Measurements from ENCODE around the gene HYLS1. TPM values are rescaled to one million over a fixed set of nuclear protein-coding genes. Genes with fewer than 3 reads are reported as not detected.

The HYLS1 gene
- total RNA-seq, 4 donors from 2014 or later: 0.80 to 6.4 (median 3.4) TPM; not detected in 1

- in situ Hi-C loops (cut with MboI; ENCODE audit: low pct_ligation_motif_present in 1 of 4, low pct_unique_long_range_greater_than_20kb in 1 of 4, low sequenced_read_pairs in 3 of 4) (no loop called here), intact Hi-C loops (cut with DNase I; ENCODE audit: low total_unique reads) (no loop called here)
- 82% methylated on average over 13 of the region's 14 CpGs; no CpG with 5 or more reads in 1 of the 2 donors for WGBS, 2 donors (ENCODE audit: low coverage in 1 of 2)
These were observed 59.4 kb downstream of the HYLS1 start for GRCh38 chr11:125946712-125947418.

DNA sequence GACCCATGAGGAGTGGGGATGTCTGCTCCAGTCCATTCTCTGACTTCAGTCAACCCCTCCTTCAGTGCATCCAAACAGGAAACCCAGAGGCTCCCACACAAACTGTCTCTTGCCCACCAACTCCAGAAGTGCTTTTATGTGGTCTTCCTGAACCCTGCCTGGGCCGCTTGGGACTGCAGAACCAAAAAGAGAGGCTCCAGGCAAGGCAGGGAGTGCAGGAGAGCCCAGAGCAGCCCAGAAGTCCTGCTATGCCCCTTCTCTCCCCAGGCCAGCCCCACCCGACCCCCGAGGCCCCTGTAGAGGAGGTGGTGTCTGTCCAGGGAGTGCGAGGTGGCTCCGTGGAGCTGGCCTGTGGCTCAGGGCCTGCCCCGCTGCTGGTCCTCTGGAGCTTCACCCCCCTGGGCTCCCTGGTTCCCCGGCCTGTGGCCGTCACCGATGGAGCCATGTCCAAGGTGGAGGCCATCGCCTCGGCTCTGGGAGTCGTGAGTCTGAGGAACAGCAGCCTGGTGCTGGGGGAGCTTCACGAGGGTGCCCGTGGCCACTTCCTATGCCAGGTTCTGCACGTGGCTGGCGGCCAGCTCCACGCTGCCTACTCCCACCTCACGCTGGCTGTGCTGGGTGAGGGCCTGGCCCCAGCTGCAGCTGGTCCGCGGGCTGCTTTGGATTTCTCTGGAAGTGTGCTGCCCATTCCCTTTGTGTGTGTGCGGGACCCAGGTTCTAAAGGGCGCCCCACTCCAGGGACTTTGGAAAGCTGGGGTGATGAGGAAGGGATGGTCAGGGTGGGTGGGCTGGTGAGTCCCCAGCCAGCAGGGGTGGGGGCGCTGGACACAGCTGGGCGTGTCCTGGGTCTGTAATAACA is 60.2 kb downstream of the HYLS1 start:
- intact Hi-C loops (cut with DNase I; ENCODE audit: low total_unique reads): no loop called here
- DNase-seq: no peak

More at GRCh38 chr11:125946712-125947418, 59.4 kb downstream of the HYLS1 start:
- Histone ChIP-seq H3K4me1 (peaks cover 8 to 10% (median 9%) of the 10 kb centered on the region in 4 donors), H3K27ac (no peak overlapping the region), H3K27me3 (no peaks in the 10 kb centered on the region), H3K4me3 (no peak overlapping the region), H3K9me3 (no peaks in the 10 kb centered on the region), H3K36me3 (no peaks in the 10 kb centered on the region)
- TF ChIP-seq, protein P1, sequence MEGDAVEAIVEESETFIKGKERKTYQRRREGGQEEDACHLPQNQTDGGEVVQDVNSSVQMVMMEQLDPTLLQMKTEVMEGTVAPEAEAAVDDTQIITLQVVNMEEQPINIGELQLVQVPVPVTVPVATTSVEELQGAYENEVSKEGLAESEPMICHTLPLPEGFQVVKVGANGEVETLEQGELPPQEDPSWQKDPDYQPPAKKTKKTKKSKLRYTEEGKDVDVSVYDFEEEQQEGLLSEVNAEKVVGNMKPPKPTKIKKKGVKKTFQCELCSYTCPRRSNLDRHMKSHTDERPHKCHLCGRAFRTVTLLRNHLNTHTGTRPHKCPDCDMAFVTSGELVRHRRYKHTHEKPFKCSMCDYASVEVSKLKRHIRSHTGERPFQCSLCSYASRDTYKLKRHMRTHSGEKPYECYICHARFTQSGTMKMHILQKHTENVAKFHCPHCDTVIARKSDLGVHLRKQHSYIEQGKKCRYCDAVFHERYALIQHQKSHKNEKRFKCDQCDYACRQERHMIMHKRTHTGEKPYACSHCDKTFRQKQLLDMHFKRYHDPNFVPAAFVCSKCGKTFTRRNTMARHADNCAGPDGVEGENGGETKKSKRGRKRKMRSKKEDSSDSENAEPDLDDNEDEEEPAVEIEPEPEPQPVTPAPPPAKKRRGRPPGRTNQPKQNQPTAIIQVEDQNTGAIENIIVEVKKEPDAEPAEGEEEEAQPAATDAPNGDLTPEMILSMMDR (IDR thresholded peaks at IDR 0.05): no peak
- TF ChIP-seq POLR2AphosphoS5 (IDR thresholded peaks at IDR 0.05) (no peak), EP300 (IDR thresholded peaks at IDR 0.05; ENCODE audit: low read depth) (no peak), POLR2A (IDR thresholded peaks at IDR 0.05) (no peak)
- no peak for DNase-seq

GRCh38 chr11:125948278-125949051 is 61.0 kb downstream of the HYLS1 start:
- H3K4me1 ChIP-seq: peaks cover 12 to 22% (median 21%) of the 10 kb centered on the region in 4 donors
- in situ Hi-C loops (cut with MboI; ENCODE audit: low pct_ligation_motif_present in 1 of 4, low pct_unique_long_range_greater_than_20kb in 1 of 4, low sequenced_read_pairs in 3 of 4) (no loop called here), intact Hi-C loops (cut with DNase I; ENCODE audit: low total_unique reads) (no loop called here)
- H3K27me3 ChIP-seq: no peaks in the 10 kb centered on the region
- H3K27ac ChIP-seq: no peak overlapping the region
- no peaks in the 10 kb centered on the region for H3K36me3 ChIP-seq
- TF ChIP-seq POLR2AphosphoS5 (IDR thresholded peaks at IDR 0.05) (no peak), POLR2A (IDR thresholded peaks at IDR 0.05) (no peak), EP300 (IDR thresholded peaks at IDR 0.05; ENCODE audit: low read depth) (no peak)
- TF ChIP-seq, protein P1 (IDR thresholded peaks at IDR 0.05): no peak
- WGBS, 2 donors (ENCODE audit: low coverage in 1 of 2): 78 to 80% methylated on average over 2 to 23 of the region's 23 CpGs
- H3K4me3 ChIP-seq: no peak overlapping the region
- H3K9me3 ChIP-seq: no peaks in the 10 kb centered on the region
- DNase-seq: no peak

More for the DNA sequence above, 60.2 kb downstream of the HYLS1 start:
- TF ChIP-seq POLR2AphosphoS5 (IDR thresholded peaks at IDR 0.05) (no peak), EP300 (IDR thresholded peaks at IDR 0.05; ENCODE audit: low read depth) (no peak), POLR2A (IDR thresholded peaks at IDR 0.05) (no peak)
- TF ChIP-seq, protein P1 (IDR thresholded peaks at IDR 0.05): no peak
- peaks cover 8 to 14% (median 14%) of the 10 kb centered on the region in 4 donors for H3K4me1 ChIP-seq
- H3K27ac ChIP-seq: no peak overlapping the region
- H3K9me3 ChIP-seq: no peaks in the 10 kb centered on the region
- no peaks in the 10 kb centered on the region for H3K36me3 ChIP-seq
- in situ Hi-C loops (cut with MboI; ENCODE audit: low pct_ligation_motif_present in 1 of 4, low pct_unique_long_range_greater_than_20kb in 1 of 4, low sequenced_read_pairs in 3 of 4): no loop called here
- WGBS, 2 donors (ENCODE audit: low coverage in 1 of 2): 84% methylated on average over 24 of the region's 24 CpGs; no CpG with 5 or more reads in 1 of the 2 donors
- no peak overlapping the region for H3K4me3 ChIP-seq
- H3K27me3 ChIP-seq: no peaks in the 10 kb centered on the region
